GM21390 (cell line): ENCODE data around the gene PHLDA3.
"Not testable (repeated sequence)": the region's sequence is repeated elsewhere in the genome, so short reads cannot be mapped to it uniquely, and the experiment has no call there.

ENCODE experiments used
- ATAC-seq: cut with Tn5 transposase; IDR thresholded peaks from one replicate; pipeline ENCODE4 v1.9.1; 2021; ENCODE audit not compliant: unreplicated experiment

Gene PHLDA3

DNA sequence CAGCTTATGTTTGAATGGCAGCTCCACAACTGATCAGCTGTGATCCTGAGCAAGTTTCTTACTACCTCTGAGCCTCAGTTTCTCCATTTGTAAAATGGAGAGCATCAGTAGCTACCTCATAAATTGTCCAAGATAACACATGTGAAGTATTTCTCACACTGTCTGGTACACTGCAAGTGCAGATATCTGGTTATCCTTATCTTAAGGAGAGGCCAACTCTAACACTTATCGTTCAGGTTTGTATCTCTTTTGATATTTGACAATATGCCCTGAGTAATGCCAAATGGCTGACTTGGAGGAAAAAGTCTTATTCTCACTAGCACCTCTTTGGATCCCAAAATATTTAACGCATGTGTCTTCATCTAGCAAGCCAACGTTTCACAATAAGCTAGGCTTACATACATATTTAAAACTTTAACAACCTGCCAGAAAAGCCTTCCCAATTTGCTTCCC is 35.2 kb upstream of the PHLDA3 start:
- ATAC-seq, result no peak

DNA sequence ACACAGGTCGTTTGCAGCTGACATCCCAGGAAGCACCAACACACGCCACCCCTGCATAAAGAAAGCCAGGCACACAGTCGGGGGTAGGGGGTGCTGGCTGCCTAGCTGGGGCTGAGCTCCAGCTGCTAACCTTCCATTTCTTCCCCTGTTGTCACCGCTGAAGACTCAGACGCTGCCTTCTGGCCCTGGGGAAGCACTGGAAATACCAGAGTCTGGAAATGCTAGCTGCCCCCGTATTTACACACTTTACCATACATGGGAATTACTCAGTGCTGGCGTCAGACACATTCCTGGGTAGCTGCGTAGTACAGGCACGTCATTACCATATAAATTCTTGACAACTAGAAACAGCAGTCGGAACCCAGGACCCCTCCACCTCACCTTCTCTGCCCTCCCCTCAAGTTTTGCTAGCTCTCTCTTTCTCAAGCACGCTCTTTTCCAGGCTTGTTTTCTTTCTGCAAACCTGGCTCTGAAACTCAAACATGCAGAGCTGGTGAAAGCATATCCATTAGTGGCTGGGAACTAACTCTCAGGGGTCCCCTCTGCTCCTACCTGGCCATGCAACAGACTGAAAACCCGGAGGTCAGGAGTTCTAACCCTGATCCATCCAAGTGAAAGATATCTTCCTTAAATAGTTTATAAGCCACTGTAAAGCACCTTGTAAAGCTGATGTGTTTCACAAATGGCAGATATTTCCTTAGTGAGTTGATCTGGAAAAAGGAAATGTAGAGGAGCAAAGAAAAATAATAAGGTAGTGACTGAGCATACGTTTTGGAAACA is 34.6 kb upstream of the PHLDA3 start:
- ATAC-seq, result no peak

DNA sequence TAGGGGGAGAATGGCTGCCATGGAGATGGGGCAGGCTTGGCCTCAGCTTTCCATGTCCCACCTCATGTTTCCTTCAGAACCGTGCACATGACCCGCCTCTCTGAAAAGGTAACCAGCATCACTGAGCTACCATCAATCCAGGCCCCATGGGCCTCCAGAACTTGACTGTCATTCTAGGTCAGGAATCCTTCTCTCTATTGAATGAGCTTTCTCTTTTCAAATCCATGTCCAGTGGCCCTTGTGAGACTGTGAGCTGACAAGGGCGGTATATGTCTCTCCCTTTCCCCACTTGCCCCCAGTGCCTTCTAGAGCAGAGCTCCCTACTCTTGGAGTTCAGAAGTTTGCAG is 33.5 kb upstream of the PHLDA3 start:
- ATAC-seq, result no peak

DNA sequence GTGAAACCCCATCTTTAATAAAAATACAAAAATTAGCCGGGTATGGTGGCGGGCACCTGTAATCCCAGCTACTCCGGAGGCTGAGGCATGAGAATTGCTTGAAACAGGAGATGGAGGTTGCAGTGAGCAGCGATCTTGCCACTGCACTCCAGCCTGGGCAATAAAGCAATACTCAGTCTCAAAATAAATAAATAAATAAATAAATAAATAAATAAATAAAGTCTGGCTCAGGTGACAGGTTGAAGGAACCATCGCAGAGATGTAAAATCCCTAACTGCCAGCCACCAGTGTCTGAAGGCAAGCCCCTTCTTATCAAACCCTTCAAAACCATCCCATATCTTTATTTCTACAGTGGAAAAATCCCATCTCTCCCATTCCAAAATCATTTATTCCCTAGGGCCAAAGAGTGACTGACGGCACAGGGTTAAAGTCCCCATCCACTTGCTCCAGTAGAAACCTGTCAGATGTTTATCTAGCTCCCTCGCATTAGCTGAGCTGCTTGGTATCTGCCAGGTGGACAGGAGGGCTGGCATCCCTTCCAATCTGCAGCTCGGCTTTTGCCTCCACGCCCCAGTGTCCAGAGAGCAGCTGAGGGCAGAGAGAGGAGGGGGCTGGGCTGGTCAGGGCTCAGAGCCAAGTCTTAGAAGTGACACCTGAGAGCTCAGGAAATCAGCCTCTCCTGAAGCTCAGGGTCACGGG is 33.0 kb upstream of the PHLDA3 start:
- ATAC-seq, result no peak

DNA sequence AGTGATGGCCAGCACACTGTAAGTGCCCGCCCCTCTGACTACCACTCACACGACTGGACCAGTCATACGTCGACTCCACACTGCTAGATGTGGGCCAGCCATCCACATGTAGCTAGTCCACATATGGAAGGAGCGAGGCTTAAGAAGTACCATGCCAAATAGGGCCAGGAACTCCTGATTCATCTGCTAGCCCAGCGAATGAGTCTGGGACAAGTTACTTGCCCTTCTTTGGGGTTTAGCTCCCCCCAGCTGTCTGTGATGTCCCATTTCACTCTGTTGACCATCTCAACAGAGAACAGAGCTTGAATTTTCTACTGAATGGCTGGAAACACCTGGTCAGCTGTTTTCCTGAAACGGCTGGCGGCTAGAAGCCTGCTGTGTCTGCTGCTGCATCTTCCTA is 32.2 kb upstream of the PHLDA3 start:
- no peak for ATAC-seq

DNA sequence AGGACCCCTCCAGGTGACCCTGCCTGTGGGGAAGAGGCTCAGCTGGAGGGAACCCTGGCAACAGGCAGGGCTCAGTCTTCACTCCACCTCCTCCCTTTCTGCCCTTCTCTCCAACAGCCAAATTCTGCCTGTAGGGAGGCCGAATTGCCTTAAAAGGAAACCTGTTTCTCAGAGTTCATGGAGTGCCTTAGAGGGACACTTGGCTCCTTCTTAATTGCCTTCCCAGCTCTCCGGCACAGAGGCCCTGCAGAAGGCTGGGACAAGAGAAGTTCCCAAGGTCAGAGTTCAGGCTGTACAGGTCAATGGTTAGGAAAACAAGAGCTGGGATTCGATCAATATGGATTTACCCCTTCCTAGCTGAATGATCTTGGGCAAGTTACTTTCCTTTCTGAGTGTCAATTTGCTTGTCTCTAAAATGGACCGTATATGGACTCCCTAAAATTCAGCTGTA is 31.7 kb upstream of the PHLDA3 start:
- no peak for ATAC-seq

DNA sequence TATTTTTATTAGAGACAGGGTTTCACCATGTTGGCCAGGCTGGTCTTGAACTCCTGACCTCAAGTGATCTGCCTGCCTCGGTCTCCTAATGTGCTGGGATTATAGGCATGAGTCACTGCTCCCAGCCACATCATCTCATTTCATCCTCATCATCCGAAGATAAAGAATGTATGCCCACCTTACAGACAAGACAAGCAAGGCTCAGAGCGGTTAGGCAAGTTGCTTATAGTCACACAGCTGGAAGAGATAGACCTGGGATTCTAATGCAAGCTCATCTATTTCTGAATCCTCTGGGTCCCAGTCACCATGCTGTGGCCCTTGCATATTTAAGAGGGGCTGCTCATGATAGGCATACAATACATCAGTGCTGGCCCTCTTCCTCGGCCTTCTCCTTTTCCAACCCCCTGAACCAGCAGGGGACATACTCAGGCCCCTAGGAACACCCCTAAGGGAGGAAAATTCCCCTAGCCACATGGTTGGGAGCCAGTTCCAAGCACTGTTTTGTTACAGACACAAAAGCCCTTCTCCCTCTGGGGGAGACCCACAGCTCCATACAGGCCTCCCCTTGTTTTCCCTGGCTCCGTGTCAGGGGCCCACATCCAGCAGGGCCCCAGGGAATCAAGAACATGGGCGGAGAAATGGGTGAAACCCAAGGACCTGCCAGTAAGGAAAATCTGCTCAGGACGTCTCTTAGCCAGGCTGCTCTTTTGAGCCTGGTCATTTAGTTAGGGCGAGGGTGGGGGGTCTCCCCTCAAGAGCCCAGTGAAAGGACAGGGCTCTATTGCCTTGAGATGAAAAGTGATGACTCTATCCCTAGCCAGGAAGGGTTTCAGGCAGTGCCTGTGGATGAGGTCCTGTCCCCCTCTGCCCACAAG is 31.0 kb upstream of the PHLDA3 start:
- ATAC-seq, result no peak

DNA sequence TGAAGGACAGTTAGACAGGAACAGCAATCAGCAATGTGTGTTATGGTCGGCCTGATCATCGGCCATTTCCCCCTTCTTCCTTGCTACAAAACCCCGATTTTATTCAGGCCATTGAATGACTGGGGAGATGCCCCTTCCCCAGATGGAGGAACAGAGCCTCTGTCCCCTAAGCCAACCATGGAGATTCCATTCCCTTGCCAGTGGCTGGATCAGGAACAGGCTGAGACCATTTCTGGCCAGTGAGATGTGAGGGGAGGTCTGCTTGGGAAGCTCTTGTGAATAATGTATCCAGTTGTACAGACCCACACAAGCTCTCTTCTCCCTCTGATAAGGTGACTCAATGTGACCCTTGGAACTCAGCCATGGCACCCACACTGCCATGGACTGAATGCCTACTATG is 30.2 kb upstream of the PHLDA3 start:
- no peak for ATAC-seq

DNA sequence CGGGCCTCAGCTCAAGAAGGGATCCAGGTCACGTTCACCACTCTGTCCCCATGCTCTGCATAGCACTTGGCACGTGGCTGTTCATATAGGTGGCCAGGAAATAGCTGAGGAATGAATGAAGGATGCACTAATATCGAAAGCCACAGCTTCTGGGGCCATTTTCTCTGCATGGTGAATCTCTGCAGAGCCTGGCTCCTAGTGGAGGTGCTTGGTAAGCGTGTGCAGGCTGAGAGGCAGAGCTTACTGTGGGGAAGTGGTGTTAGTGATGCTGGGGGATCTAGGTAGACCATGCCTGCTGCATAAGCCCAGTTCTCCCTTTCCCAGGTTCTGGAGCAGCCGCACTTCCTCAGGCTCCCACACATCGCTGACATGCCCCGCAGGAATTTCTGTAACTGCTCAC is 29.6 kb upstream of the PHLDA3 start:
- no peak for ATAC-seq

DNA sequence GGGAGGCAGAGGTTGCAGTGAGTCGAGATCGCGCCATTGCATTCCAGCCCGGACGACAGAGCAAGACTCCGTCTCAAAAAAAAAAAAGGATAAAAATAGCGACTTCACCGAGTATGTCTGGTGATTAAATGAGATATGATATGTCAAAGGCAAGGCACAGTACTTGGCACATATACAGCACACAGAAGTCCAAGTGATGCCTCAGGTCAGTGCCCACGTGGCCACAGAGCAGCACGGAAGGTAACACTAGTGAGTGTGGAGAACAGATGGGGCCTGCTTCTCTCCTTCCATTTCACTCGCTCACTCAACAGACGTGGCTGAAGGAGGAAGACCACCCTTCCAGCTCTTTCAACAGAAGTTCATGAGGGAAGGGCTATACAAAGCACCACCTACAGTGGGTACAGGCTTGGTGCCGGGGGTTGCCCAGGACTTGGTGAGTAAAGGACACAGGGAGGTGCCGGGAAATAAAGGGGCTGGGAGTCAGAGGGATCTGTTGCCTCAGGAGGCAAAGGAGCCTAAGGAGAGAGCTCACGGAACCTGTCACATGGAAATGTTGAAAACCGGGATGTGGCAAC is 29.0 kb upstream of the PHLDA3 start:
- no peak for ATAC-seq

DNA sequence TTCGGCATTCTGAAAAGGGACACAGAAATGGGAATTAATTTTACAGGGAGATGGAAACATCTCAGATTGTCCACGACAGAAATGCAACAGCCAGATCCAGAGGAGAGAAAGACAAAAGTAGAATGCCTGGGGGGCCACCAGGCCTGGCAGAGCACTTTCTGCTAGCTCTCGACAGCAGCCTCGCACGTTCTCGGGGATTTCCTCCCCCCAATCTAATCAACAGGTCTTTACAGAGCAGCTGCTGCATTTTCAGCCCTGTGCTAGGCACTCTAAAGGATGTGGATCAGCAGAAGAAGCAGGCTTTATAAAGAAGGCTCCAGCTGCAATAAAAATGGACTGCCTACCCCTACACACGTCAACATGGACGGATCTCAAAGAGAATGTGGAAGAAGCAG is 27.3 kb upstream of the PHLDA3 start:
- ATAC-seq, result no peak

DNA sequence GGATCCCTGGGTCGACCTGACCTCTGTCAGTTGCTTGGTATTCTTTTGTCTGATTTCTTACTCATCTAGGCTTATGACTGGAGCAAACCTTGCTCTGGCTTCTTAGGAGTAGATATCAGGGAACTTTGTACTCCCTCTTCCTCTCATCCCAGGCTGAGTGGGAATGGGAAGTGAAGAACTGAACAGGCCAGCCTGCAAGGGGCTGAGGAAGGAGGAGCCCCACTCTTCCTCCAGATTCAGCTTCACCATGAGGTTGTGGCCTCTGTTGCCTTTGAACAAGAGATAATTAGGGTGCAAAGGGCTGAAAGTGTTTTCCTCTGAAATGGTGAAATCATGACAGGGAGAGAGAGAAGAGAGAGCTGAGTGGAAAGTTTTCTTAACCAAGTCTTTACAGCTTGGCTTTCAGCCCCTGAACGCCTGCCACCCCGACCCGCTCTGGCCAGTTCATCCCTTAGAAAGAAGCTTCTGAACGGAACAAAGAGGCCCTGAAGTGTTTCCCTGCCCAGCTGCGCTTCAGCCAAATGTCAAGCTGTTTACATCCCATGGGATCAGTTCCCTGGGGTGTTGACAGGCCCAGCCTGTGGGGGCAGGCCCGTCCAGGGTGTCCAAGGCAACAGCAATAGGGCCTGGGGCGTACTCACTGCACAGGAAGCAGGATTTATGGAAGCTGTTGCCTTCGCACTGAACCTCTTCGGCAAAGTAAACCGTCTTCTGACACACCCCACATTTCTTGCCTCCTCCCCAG is 26.7 kb upstream of the PHLDA3 start:
- no peak for ATAC-seq

DNA sequence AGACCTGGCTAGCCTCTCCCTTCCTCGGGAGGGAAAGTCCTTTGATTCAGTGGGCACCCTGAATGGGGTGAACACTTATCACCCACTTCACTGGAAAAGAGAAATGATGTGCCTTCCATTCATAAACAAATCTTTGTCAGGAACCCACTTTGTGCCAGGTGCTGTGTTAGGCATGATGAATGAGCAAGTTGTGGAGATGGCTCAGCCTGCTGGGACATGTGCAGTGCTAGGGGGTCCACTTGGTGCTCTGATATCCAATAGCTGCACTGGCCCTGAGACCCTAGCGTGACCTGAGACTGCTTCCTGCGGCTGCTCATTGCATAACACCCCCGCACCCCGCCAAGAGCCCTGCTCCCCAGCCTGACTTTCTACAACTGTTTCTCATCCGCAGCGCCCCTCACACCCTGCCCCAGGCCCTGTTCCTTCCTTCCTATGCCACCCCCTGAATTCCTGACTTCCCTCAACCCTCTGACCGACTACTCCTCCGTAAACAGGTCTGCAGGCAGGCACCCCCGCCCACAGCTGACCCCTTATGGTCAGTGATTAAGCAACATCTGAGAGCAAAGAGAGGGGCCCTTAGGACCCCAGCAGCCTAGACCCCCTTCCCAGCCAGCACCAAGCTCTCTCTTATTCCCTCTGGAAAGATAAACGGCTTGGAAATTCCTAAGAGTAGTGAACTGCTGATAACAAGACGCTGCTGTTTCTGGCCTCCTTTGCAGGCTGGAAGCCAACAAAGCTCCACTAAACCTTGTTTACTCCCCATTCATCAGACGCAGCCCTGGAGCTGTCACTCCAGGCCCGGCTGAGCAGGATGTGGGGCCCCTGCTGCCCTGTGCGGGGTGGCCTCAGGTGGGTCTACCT is 25.0 kb upstream of the PHLDA3 start:
- ATAC-seq, result no peak

DNA sequence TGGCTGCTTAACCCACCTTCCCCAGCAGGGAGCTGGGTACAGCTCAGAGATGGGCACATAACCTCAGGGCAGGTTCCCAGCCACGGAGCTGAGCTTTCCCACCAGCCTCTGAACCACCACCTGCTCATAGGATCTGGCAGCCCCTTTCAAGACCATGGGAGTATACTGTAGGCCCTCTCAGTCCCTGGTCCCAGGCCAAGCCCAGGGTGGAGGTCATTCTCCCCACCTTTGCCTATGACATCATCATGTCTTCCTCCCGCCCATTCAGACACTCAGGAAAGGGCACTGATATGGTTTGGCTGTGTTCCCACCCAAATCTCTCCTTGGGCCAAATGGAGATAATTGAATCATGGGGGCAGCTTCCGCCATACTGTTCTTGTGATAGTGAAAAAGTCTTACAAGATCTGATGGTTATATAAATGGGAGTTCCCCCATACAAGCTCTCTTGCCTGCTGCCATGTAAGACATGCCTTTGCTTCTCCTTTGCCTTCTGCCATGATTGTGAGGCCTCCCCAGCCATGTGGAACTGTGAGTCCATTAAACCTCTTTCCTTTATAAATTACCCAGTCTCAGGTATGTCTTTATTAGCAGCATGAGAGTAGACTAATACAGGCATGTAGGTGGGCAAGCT is 24.2 kb upstream of the PHLDA3 start:
- not testable (repeated sequence) for ATAC-seq

DNA sequence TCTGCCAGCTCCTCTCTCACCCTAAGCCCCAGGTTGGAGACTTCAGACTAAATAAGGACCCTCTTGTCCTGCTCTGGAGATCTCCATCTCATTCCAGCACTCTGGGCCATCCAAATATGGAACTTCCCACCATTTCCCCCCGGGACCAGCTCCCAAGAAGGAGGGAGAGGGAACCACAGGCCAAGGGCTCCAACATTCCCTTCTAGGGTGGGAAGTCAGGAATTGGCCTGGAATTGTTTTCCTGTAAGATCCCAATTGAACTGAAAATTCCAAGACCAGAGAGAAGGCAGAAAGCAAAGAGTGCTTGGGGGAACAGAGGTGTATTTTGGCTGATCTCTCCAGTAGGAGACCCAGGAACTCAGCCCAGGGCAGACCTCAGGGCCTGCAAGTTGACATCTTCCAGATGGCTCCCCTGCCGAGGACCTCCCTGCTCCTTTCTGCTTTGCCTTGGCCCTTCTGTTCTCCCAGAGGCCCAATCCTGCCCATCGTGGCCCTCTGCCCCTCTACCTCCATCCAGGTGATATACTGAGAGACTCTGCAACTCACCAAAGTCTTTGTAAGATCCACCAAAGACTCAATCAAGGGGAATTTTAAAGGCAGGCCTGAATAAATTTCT is 23.0 kb upstream of the PHLDA3 start:
- no peak for ATAC-seq

DNA sequence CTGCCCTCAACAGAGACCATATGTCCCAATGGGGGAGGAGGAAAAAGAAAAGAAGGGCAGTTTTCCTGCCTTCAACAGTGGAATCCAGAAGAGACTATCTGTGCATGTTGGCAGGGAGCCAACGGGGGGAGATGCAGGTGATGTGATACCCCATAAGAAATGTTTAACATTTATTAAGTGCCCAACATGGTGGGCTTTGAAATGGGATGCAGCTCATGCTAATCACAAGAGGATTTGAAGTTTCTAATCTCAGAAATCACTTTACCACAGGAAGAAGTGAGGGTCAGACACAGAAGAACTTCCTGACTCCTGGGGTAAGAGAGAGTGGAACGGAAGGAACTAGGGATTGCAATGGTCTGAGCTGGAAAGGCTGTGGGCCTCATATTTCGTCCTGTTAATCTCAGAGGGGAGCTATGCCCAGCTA is 21.7 kb upstream of the PHLDA3 start:
- no peak for ATAC-seq

DNA sequence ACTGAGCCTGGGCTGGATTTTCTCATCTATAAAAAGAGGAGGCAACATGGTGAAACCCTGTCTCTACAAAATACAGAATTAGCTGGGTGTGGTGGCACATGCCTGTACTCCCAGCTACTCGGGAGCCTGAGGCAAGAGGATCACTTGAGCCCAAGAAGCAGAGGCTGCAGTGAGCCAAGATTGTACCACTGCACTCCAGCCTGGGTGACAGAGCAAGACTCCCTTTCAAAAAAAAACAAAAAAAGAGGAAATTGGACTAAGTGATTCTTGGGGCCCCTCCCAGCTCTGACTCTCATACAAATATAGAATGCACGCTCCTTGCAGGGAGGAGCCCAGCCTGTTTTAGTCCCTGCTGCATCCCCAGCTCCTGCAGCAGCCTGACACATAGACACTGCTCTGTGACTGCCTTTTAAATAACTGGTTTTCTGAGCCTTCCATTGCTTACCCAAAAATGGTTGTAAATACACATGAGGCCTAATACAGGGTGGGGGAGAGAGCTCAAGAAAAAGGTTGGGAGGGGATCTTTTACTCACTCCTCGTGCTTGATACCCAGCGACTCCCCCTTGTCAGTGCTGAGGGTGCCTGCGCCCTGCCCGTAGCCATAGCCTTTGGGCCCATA is 20.8 kb upstream of the PHLDA3 start:
- no peak for ATAC-seq

DNA sequence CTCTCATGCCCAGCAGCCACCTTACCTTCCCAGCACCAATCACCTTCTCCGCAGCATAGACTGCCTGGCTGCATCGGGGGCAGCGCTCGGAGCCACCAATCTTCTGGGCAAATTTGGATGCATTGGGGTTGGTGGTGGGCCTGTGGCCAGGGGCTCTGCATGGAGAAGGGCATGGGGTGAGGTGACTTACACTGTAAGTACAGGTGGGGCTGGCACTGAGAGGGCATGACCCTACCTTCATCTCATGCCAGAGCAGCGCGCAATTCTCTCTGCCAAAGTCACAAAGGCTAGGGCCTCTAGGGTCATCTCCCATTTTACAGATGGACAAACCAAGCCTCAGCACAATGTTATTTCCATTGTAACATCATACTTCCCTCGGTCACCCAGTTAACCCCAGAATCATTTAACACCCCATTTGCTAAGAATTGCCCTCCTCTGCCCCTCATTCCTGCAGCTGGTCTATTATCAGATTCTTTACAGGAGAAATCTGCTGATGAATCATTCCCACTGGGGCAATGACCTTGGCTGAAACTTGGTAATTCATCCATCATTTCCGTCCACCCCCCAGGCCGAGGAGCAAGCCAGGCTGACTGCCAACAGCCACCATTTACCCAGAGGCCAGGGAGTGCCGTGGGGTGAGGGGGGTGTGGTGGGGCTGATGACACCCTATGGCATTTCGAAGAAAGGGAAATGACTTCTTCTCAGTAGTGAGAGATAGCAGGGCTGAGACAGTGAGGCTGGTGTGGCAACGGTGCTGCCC is 20.0 kb upstream of the PHLDA3 start:
- ATAC-seq, result no peak
